Measurements from ENCODE around the gene CDC7.

The CDC7 gene

GRCh38 chr1:91498498-91499245, 2.0 kb upstream of the CDC7 start:
- Histone ChIP-seq H4K20me1 (ENCODE audit: insufficient read depth, low read length) (no peaks in the 10 kb centered on the region; the same call in 1 of the 2 replicates), H3K27me3 (ENCODE audit: low read depth, low read length) (no peaks in the 10 kb centered on the region), H3K4me3 (ENCODE audit: low read length) (no peak overlapping the region), H3K4me1 (ENCODE audit: low read length) (peaks cover 19% of the 10 kb centered on the region), H2AFZ (ENCODE audit: low read depth, low read length) (no peak overlapping the region), H3K9ac (ENCODE audit: low read length) (no peak overlapping the region), H3K4me2 (ENCODE audit: low read length) (no peak overlapping the region), H3K27ac (ENCODE audit: low read length) (no peak overlapping the region), H3K9me3 (ENCODE audit: insufficient read depth, low read length) (no peaks in the 10 kb centered on the region), H3K79me2 (ENCODE audit: low read length) (peaks cover 29% of the 10 kb centered on the region), H3K36me3 (replicated peaks; ENCODE audit: low read depth, low read length) (no peaks in the 10 kb centered on the region)
- TF ChIP-seq EZH2phosphoT487 (IDR thresholded peaks at IDR 0.05; ENCODE audit: low read depth) (no peak), CTCF (IDR thresholded peaks at IDR 0.05; ENCODE audit: low read depth, low read length) (no peak)

GRCh38 chr1:91499346-91499745, 1.3 kb upstream of the CDC7 start:
- Histone ChIP-seq H3K9ac (ENCODE audit: low read length) (no peak overlapping the region), H3K36me3 (replicated peaks; ENCODE audit: low read depth, low read length) (no peaks in the 10 kb centered on the region), H3K4me3 (ENCODE audit: low read length) (no peak overlapping the region), H3K27me3 (ENCODE audit: low read depth, low read length) (no peaks in the 10 kb centered on the region), H3K79me2 (ENCODE audit: low read length) (peaks cover 36% of the 10 kb centered on the region), H3K9me3 (ENCODE audit: insufficient read depth, low read length) (no peaks in the 10 kb centered on the region), H2AFZ (ENCODE audit: low read depth, low read length) (no peak overlapping the region), H3K27ac (ENCODE audit: low read length) (no peak overlapping the region), H4K20me1 (ENCODE audit: insufficient read depth, low read length) (no peaks in the 10 kb centered on the region; the same call in 1 of the 2 replicates), H3K4me1 (ENCODE audit: low read length) (peaks cover 20% of the 10 kb centered on the region), H3K4me2 (ENCODE audit: low read length) (no peak overlapping the region)
- no peak for TF ChIP-seq CTCF (IDR thresholded peaks at IDR 0.05; ENCODE audit: low read depth, low read length)
- no peak for TF ChIP-seq EZH2phosphoT487 (IDR thresholded peaks at IDR 0.05; ENCODE audit: low read depth)

- TF ChIP-seq CTCF (IDR thresholded peaks at IDR 0.05; ENCODE audit: low read depth, low read length) (no peak), EZH2phosphoT487 (IDR thresholded peaks at IDR 0.05; ENCODE audit: low read depth) (no peak)
- Histone ChIP-seq H3K36me3 (replicated peaks; ENCODE audit: low read depth, low read length) (peaks cover 7% of the 10 kb centered on the region), H3K27ac (ENCODE audit: low read length) (peak overlapping the region; percentile 64; the same call in 1 of the 2 replicates)
These were observed 521 bp upstream of the CDC7 start for GRCh38 chr1:91499904-91500755.

GRCh38 chr1:91501523-91501851, 836 bp downstream of the CDC7 start:
- H3K9me3 ChIP-seq (ENCODE audit: insufficient read depth, low read length) = no peaks in the 10 kb centered on the region
- peak overlapping the region; percentile 88; the same call in 1 of the 2 replicates for H2AFZ ChIP-seq (ENCODE audit: low read depth, low read length)
- H3K9ac ChIP-seq (ENCODE audit: low read length) = peak overlapping the region; percentile 85
- H3K4me3 ChIP-seq (ENCODE audit: low read length) = peak overlapping the region; percentile 94
- H3K79me2 ChIP-seq (ENCODE audit: low read length) = peaks cover 57% of the 10 kb centered on the region
- TF ChIP-seq EZH2phosphoT487 (IDR thresholded peaks at IDR 0.05; ENCODE audit: low read depth) = no peak
- no peak; the same call in 1 of the 2 replicates for TF ChIP-seq CTCF (IDR thresholded peaks at IDR 0.05; ENCODE audit: low read depth, low read length)
- H3K27me3 ChIP-seq (ENCODE audit: low read depth, low read length) = no peaks in the 10 kb centered on the region
- H3K27ac ChIP-seq (ENCODE audit: low read length) = peak overlapping the region; percentile 64
- H3K4me2 ChIP-seq (ENCODE audit: low read length) = peak overlapping the region; percentile 94
- peaks cover 9% of the 10 kb centered on the region for H3K36me3 ChIP-seq (replicated peaks; ENCODE audit: low read depth, low read length)
- H4K20me1 ChIP-seq (ENCODE audit: insufficient read depth, low read length) = peaks cover 5% of the 10 kb centered on the region
- H3K4me1 ChIP-seq (ENCODE audit: low read length) = peaks cover 27% of the 10 kb centered on the region

More at GRCh38 chr1:91499904-91500755, 521 bp upstream of the CDC7 start:
- peaks cover 27% of the 10 kb centered on the region for H3K4me1 ChIP-seq (ENCODE audit: low read length)
- H3K27me3 ChIP-seq (ENCODE audit: low read depth, low read length) = no peaks in the 10 kb centered on the region
- H2AFZ ChIP-seq (ENCODE audit: low read depth, low read length) = peak overlapping the region; percentile 78
- no peaks in the 10 kb centered on the region for H3K9me3 ChIP-seq (ENCODE audit: insufficient read depth, low read length)
- H4K20me1 ChIP-seq (ENCODE audit: insufficient read depth, low read length) = peaks cover 4% of the 10 kb centered on the region
- H3K4me2 ChIP-seq (ENCODE audit: low read length) = peak overlapping the region; percentile 94
- peak overlapping the region; percentile 85 for H3K9ac ChIP-seq (ENCODE audit: low read length)
- peaks cover 44% of the 10 kb centered on the region for H3K79me2 ChIP-seq (ENCODE audit: low read length)
- peak overlapping the region; percentile 94 for H3K4me3 ChIP-seq (ENCODE audit: low read length)
